ENCODE measurements around the gene FPR3.
A peak's percentile ranks its signal among the peaks of the same experiment; 100 is the strongest.
"Not testable (repeated sequence)": the region's sequence is repeated elsewhere in the genome, so short reads cannot be mapped to it uniquely, and the experiment has no call there.

FPR3 gene

GRCh38 chr19:51784109-51784785, 10.7 kb upstream of the FPR3 start:
- DNase-seq = no peak

- no peak for DNase-seq
Observed at GRCh38 chr19:51784922-51785690, 9.9 kb upstream of the FPR3 start.

- DNase-seq = no peak
Observed at GRCh38 chr19:51786646-51787494, 8.1 kb upstream of the FPR3 start.

GRCh38 chr19:51788029-51788428, 6.9 kb upstream of the FPR3 start:
- no peak for DNase-seq

GRCh38 chr19:51789061-51789795, 5.7 kb upstream of the FPR3 start:
- DNase-seq = no peak

GRCh38 chr19:51792932-51793331, 2.0 kb upstream of the FPR3 start:
- no peak for DNase-seq

- no peak for DNase-seq
Observed at GRCh38 chr19:51793994-51794393, 963 bp upstream of the FPR3 start.

- DNase-seq = no peak
Observed at GRCh38 chr19:51796195-51796679, 1.3 kb downstream of the FPR3 start.

GRCh38 chr19:51797480-51797879, 2.5 kb downstream of the FPR3 start:
- DNase-seq = no peak

- DNase-seq = no peak
Observed at GRCh38 chr19:51798062-51798461, 3.1 kb downstream of the FPR3 start.

GRCh38 chr19:51799034-51799773, 4.2 kb downstream of the FPR3 start:
- DNase-seq = peak; percentile 40

GRCh38 chr19:51799774-51800472, 5.0 kb downstream of the FPR3 start:
- DNase-seq = no peak

- no peak for DNase-seq
Observed at GRCh38 chr19:51800473-51801244, 5.7 kb downstream of the FPR3 start.

- no peak for DNase-seq
Observed at GRCh38 chr19:51802775-51803174, 7.8 kb downstream of the FPR3 start.

GRCh38 chr19:51803519-51803918, 8.6 kb downstream of the FPR3 start:
- DNase-seq = no peak

GRCh38 chr19:51803967-51804366, 9.0 kb downstream of the FPR3 start:
- DNase-seq = no peak

GRCh38 chr19:51804789-51805188, 9.8 kb downstream of the FPR3 start:
- not testable (repeated sequence) for DNase-seq

GRCh38 chr19:51805396-51805795, 10.4 kb downstream of the FPR3 start:
- not testable (repeated sequence) for DNase-seq

- DNase-seq = not testable (repeated sequence)
Observed at GRCh38 chr19:51806571-51806970, 11.6 kb downstream of the FPR3 start.

- no peak for DNase-seq
Observed at GRCh38 chr19:51807111-51807701, 12.2 kb downstream of the FPR3 start.
